A549 (cell line): ENCODE measurements around the gene SLC45A1. TPM values are rescaled to one million over a fixed set of nuclear protein-coding genes. Genes with fewer than 3 reads are reported as not detected.

Source experiments
- ATAC-seq, 2 experiments: fragments of 200-7000 bp in 1 of 2; fragments of >200 bp in 1 of 2; cut with Nextera tagmentation in 1 of 2; cut with Tn5 transposase in 1 of 2; 3 replicates each; pipeline versions ENCODE4 v1.8.0 to v1.9.1; 2018 to 2020; ENCODE audit warnings: mild to moderate bottlenecking in 1 of 2, moderate library complexity in 1 of 2
- CTCF ChIA-PET: fragments of 300-600 bp; sonication (Branson Sonifier 250); formaldehyde crosslinking; extraction: SDS; loops from one replicate; lab custom pipeline; 2021; ENCODE audit warnings: antibody characterized with exemption, inconsistent platforms; lab: Yijun Ruan, JAX
- POLR2A ChIA-PET: fragments of 350-600 bp; formaldehyde crosslinking; extraction: SDS; loops from one replicate; lab custom pipeline; 2021; ENCODE audit warnings: antibody characterized with exemption, inconsistent platforms; lab: Yijun Ruan, JAX
- DNase-seq, 2 experiments: peaks; one replicate each; pipeline versions ENCODE4 v3.0.0 to v3.0.0-alpha.2; 2011 to 2016; ENCODE audit warnings: low read depth in 1 of 2, low spot score in 1 of 2
- FAIRE-seq: peaks from 2 replicates; lab custom pipeline; 2011; peaks lifted over from hg19 to GRCh38; lab: Jason Lieb, UNC
- H3K27ac ChIP-seq, 2 experiments: fragments of >200 bp; sonication (Bioruptor Twin); formaldehyde crosslinking; 3 replicates each; pipeline ENCODE4 v1.5.1; 2016 to 2017
- H3K4me1 ChIP-seq: fragments of >200 bp; sonication (Bioruptor Twin); formaldehyde crosslinking; 3 replicates; pipeline ENCODE4 v1.6.1; 2016
- H3K4me2 ChIP-seq: fragments of >200 bp; sonication (Bioruptor Twin); formaldehyde crosslinking; 3 replicates; pipeline ENCODE4 v1.6.1; 2016
- H3K4me3 ChIP-seq: fragments of >200 bp; sonication (Bioruptor Twin); formaldehyde crosslinking; 3 replicates; pipeline ENCODE4 v1.5.1; 2016
- H3K9me3 ChIP-seq: fragments of >200 bp; sonication (Bioruptor Twin); formaldehyde crosslinking; 3 replicates; pipeline ENCODE4 v1.6.1; 2016
- BHLHE40 ChIP-seq: IDR thresholded peaks from 2 replicates; pipeline ENCODE4 v1.6.1; 2012; ENCODE audit warnings: low read depth, low read length, inconsistent platforms
- CEBPB ChIP-seq, 2 experiments: fragments of >200 bp in 1 of 2; sonication (Bioruptor Twin) in 1 of 2; formaldehyde crosslinking in 1 of 2; IDR thresholded peaks; 2 replicates each; pipeline ENCODE4 v1.6.1; 2012 to 2016
- EP300 ChIP-seq, 2 experiments: fragments of >200 bp; sonication (Bioruptor Twin); formaldehyde crosslinking; IDR thresholded peaks; 2 replicates in 1 of 2; 3 replicates in 1 of 2; pipeline ENCODE4 v1.6.1; 2016 to 2017
- GATA3 ChIP-seq: IDR thresholded peaks from 2 replicates; pipeline ENCODE4 v1.6.1; 2012; ENCODE audit warnings: borderline replicate concordance
- KDM1A ChIP-seq: fragments of 200-600 bp; sonication (generic); IDR thresholded peaks from 2 replicates; pipeline ENCODE4 v1.6.1; 2016; ENCODE audit warnings: low read depth, mild to moderate bottlenecking
- MAX ChIP-seq: IDR thresholded peaks from 2 replicates; pipeline ENCODE4 v1.6.1; 2012
- MYC ChIP-seq: IDR thresholded peaks from 2 replicates; pipeline ENCODE4 v1.6.1; 2012; ENCODE audit warnings: mild to moderate bottlenecking, inconsistent platforms, low read length, improper control_type of control experiment, borderline replicate concordance
- NPAS2 ChIP-seq: fragments of 250-450 bp; sonication (Bioruptor Pico); IDR thresholded peaks from 2 replicates; pipeline ENCODE4 v1.8.0; 2022; ENCODE audit warnings: mild to moderate bottlenecking, moderate library complexity, borderline replicate concordance
- PHF8 ChIP-seq: fragments of 200-600 bp; sonication (generic); IDR thresholded peaks from 2 replicates; pipeline ENCODE4 v1.6.1; 2016; ENCODE audit warnings: low read depth, mild to moderate bottlenecking, antibody characterized with exemption, moderate library complexity, borderline replicate concordance
- POLR2A ChIP-seq: IDR thresholded peaks from 2 replicates; pipeline ENCODE4 v1.6.1; 2012; ENCODE audit warnings: mild to moderate bottlenecking, low read length
- RAD21 ChIP-seq, 2 experiments: fragments of >200 bp in 1 of 2; sonication (Bioruptor Twin) in 1 of 2; formaldehyde crosslinking in 1 of 2; IDR thresholded peaks in 1 of 2; conservative IDR thresholded peaks in 1 of 2; 2 replicates in 1 of 2; 3 replicates in 1 of 2; pipeline ENCODE4 v1.6.1; 2012 to 2018; ENCODE audit warnings: inconsistent platforms in 1 of 2
- RCOR1 ChIP-seq: fragments of 150-350 bp; IDR thresholded peaks from 2 replicates; pipeline ENCODE4 v1.6.1; 2014; ENCODE audit warnings: antibody characterized with exemption, low read length, low read depth
- TFCP2L1 ChIP-seq: fragments of 250-450 bp; sonication (Bioruptor Pico); IDR thresholded peaks from 2 replicates; pipeline ENCODE4 v1.5.0; 2021; ENCODE audit warnings: mild to moderate bottlenecking
- ZC3H11A ChIP-seq: fragments of 450-650 bp; IDR thresholded peaks from 2 replicates; pipeline ENCODE4 v1.6.1; 2014; ENCODE audit warnings: antibody characterized with exemption, mild to moderate bottlenecking
- WGBS: methylation state at CpG from one replicate; pipeline ENCODE4 v1.1.6; 2017; ENCODE audit errors: missing lambda C conversion rate; 5-methylcytosine and 5-hydroxymethylcytosine counted together
- polyA plus RNA-seq, 4 experiments: library from polyadenylated mRNA; depleted of rRNA in 3 of 4; stranded (reverse); fragments of >200 nt; fragmentation: RNase III in 1 of 4; extraction: RNeasy Plus Mini Kit Qiagen cat#74134 plus additional on column Dnase treatment in 1 of 4; gene quantifications; 2 replicates in 3 of 4; 3 replicates in 1 of 4; pipeline ENCODE4 v1.2.3, GENCODE V29; 2011 to 2017
- small RNA-seq, 6 experiments: library from RNA; depleted of rRNA; stranded (forward); fragments of <200 nt; gene quantifications; one replicate each; pipeline ENCODE3, GENCODE V24; 2012

The SLC45A1 gene
- polyA plus RNA-seq, 2 of the 4 experiments (the other 2 are of a cell fraction), result 1.6 to 1.8 TPM

GRCh38 chr1:8392522-8392921 is 74.6 kb downstream of the SLC45A1 start:
- no peak for ATAC-seq
- no peak overlapping the region for H3K4me3 ChIP-seq
- no peak overlapping the region for H3K4me2 ChIP-seq
- DNase-seq, result no peak
- ChIA-PET CTCF (no interaction called here), POLR2A (no interaction called here)
- WGBS, result 99% methylated on average over 7 of the region's 7 CpGs
- no peaks in the 10 kb centered on the region for H3K9me3 ChIP-seq
- peaks cover 32% of the 10 kb centered on the region for H3K4me1 ChIP-seq
- TF ChIP-seq CEBPB (IDR thresholded peaks at IDR 0.05) (no peak), PHF8 (no peak), NPAS2 (no peak), MAX (no peak), GATA3 (no peak), RAD21 (conservative IDR thresholded peaks at IDR 0.05 in 1 of 2, IDR thresholded peaks at IDR 0.05 in 1 of 2) (no peak), BHLHE40 (no peak), ZC3H11A (no peak), MYC (no peak), EP300 (IDR thresholded peaks at IDR 0.05) (no peak), KDM1A (no peak), RCOR1 (no peak), TFCP2L1 (CRISPR knock-in tag) (no peak), POLR2A (no peak)
- no peak for FAIRE-seq
- H3K27ac ChIP-seq, result no peak overlapping the region

Small RNA genes within 50 kb of the gene (small RNA-seq; reads per million reads assigned to genes)
- gene RF00019 (0 reads per million in 6 experiments), gene RNU6-991P (0 reads per million in 6 experiments)
